HG03175 (cell line): ENCODE results near the gene CRAT.
A peak's percentile ranks its signal among the peaks of the same experiment; 100 is the strongest.

Experiments used
- ATAC-seq: cut with Tn5 transposase; IDR thresholded peaks from one replicate; pipeline ENCODE4 v1.9.1; 2021; ENCODE audit warnings: mild to moderate bottlenecking, moderate library complexity; ENCODE audit not compliant: unreplicated experiment

Gene CRAT

GRCh38 chr9:129068990-129069861 is 41.4 kb downstream of the CRAT start:
- ATAC-seq: peak; percentile 76

DNA sequence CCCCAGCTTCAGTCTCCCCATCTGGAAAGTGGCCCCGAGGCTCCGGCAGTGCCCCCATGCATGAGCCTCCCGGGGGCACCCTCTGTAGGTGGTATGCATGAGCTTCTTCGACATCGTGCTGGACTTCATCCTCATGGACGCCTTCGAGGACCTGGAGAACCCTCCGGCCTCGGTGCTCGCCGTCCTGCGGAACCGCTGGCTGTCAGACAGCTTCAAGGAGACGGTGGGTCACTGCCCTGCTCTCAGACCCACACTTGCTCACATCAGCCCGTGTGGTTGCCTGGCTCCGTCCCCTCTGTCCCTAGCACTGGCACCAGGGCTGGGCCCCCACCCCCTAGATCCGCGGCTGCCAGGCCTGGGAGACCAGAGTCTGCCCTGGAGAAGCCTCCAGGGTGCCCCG is 42.5 kb downstream of the CRAT start:
- ATAC-seq: no peak

DNA sequence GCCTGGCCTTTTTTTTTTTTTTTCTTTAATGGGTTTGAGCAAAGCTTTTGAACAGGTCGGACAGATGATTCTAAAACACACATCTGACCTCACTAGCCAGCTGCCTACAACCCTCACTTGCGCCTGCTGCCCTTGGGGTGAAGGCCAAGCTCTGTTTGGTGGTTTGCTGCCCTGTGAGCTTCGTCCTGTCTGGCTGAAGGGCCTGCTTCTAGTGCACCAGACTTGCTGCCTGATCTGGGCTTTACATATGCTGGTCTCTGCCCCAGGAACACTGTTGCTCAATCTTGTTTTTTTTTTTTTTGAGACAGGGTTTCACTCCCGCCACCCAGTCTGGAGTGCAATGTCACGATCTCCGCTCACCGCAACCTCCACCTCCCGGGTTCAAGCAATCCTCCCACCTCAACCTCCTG is 46.1 kb downstream of the CRAT start:
- no peak for ATAC-seq

- ATAC-seq: no peak
Measured at GRCh38 chr9:129063061-129063460, 47.5 kb downstream of the CRAT start.

DNA sequence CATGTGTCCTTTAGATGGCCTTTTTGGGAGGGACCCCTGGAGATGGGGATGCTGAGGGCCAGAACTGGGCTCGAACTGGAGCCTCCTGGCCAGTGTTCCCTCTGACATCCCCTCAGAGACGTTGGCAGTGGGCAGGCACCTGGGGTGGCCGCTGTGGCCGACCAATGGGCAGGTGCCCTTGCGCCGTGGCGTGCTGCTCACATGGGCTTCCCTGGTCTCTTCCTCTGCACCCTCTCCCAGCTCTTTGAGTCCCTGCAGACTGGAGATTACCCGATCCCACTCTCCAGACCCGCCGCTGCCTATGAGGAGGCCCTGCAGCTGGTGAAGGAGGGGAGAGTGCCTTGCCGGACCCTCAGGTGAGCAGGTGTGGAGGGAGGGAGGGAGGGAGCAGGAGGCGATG is 49.6 kb downstream of the CRAT start:
- no peak for ATAC-seq

DNA sequence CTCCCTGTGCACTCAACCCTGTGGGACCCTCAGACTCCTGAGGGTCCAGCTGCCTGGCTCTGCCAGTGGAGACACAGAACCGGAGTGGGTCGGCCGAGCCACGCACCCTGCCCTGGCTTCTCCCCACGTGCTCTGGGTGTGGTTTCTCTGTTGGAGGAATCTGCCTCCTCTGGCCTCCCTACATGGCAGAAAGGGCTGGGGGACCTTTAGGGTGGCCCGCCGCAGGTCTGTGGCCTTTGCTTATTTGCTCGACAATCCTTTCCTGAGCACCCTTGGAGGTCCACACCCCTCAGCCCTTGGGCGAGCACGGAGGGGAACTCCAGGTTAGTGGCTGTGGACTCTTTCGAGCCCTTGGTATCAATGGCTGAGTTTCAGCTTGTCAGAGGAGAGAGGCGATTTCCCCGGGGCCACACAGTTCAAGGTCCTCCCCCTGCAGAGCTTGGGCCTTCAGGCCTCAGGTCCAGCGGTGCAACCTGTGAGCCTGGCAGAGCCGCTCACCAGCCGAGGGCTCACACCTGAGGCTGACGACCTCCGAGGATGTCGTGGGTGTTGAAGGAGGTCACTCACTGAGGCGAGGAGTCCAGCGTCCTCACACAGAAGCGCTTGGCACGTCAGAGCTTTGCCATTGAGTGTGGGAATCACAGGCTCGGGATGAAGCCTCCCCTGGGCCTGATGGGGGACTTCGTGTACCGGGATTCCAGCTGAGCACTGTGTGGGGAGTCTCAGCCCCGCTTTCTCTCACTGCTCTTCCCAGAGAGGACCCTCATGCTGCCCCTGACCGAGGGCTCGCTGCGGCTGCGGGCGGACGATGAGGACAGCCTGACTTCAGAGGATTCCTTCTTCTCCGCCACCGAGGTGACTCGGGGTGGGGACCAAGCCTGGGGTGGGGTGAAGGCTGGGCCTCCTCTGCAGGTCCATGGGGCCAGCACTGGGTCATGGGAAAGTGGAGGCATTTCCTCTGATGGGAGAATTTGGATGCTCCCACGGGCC is 50.5 kb downstream of the CRAT start:
- ATAC-seq: no peak

GRCh38 chr9:129058965-129059795 is 51.4 kb downstream of the CRAT start:
- ATAC-seq: no peak

GRCh38 chr9:129054163-129054851 is 56.3 kb downstream of the CRAT start:
- ATAC-seq: no peak

DNA sequence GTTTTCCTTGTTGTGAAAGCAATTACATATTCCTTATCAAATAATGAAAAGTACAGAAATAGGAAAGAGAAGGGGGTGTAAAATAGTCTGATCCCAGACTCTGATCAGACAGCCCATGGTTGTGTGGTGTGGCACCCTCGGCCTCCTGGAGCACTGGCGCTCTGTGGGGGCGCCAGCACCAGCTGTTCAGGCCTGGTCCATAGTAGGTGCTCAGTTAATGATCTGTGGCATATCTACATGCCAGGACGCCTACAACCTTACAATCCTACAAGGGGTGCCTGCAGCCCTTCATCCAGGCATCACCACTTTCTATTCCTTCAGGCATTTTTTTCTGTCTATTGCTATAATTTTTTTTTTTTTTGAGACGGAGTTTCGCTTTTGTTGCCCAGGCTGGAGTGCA is 57.6 kb downstream of the CRAT start:
- no peak for ATAC-seq

GRCh38 chr9:129052592-129052991 is 58.0 kb downstream of the CRAT start:
- ATAC-seq: no peak
